Activated T-cell treated with anti-CD3 and anti-CD28 coated beads, Interleukin-2, amount 50 U/mL, for 72 hours (primary cell): Measurements from ENCODE around the gene TMEM63B. TPM values are rescaled to one million over a fixed set of nuclear protein-coding genes. Genes with fewer than 3 reads are reported as not detected.
"Not testable (repeated sequence)": the region's sequence is repeated elsewhere in the genome, so short reads cannot be mapped to it uniquely, and the experiment has no call there.

ENCODE experiments used
- ATAC-seq, 2 donors: fragments of 150-1000 bp; cut with Tn5 transposase; replicated peaks in 1 of 2; 2 replicates each; pipeline ENCODE4 v1.10.0; 2021; ENCODE audit warnings: moderate library complexity in 2 of 2, mild to moderate bottlenecking in 1 of 2
- DNase-seq, 2 donors: peaks; one replicate each; pipeline ENCODE4 v3.0.0; 2021 to 2022; ENCODE audit warnings: mixed read lengths in 1 of 2
- H3K27ac Mint-ChIP-seq: one replicate; pipeline ENCODE4 v1.8.0; 2022; ENCODE audit warnings: mild to moderate bottlenecking, moderate library complexity, mixed read lengths
- H3K27me3 Mint-ChIP-seq: one replicate; pipeline ENCODE4 v1.8.0; 2022; ENCODE audit warnings: low read depth, mixed read lengths
- H3K36me3 Mint-ChIP-seq, 2 donors: one replicate each; pipeline ENCODE4 v1.8.0; 2022; ENCODE audit warnings: mixed read lengths in 2 of 2, mild to moderate bottlenecking in 1 of 2; ENCODE audit not compliant: insufficient read depth in 2 of 2
- H3K4me1 Mint-ChIP-seq: one replicate; pipeline ENCODE4 v1.8.0; 2022; ENCODE audit warnings: low read depth, mixed read lengths
- H3K4me3 Mint-ChIP-seq, 2 donors: one replicate each; pipeline ENCODE4 v1.8.0; 2022; ENCODE audit warnings: mild to moderate bottlenecking in 2 of 2, mixed read lengths in 2 of 2, moderate library complexity in 2 of 2
- H3K9me3 Mint-ChIP-seq, 2 donors: one replicate each; pipeline ENCODE4 v1.8.0; 2022; ENCODE audit warnings: mixed read lengths in 2 of 2
- total RNA-seq, 2 donors: library from RNA; stranded (reverse); gene quantifications; one replicate each; pipeline ENCODE4 v1.2.3, GENCODE V29; 2022

Gene TMEM63B
- total RNA-seq, 2 donors from 2014 or later: 16.3 to 17.9 TPM

GRCh38 chr6:44179072-44179536, 51.8 kb downstream of the TMEM63B start:
- Mint-ChIP-seq H3K9me3 (no peaks in the 10 kb centered on the region), H3K4me3 (no peak overlapping the region), H3K27ac (no peak overlapping the region), H3K36me3 (no peaks in the 10 kb centered on the region), H3K4me1 (peaks cover 19% of the 10 kb centered on the region), H3K27me3 (no peaks in the 10 kb centered on the region)
- DNase-seq (no peak), ATAC-seq (no peak)

- DNase-seq (no peak), ATAC-seq (no peak)
- Mint-ChIP-seq H3K4me3 (no peak overlapping the region), H3K36me3 (no peaks in the 10 kb centered on the region), H3K4me1 (peaks cover 19% of the 10 kb centered on the region), H3K27me3 (no peaks in the 10 kb centered on the region), H3K27ac (no peak overlapping the region), H3K9me3 (no peaks in the 10 kb centered on the region)
These were observed 52.3 kb downstream of the TMEM63B start for GRCh38 chr6:44179648-44180047.

GRCh38 chr6:44180406-44180805, 53.1 kb downstream of the TMEM63B start:
- ATAC-seq (no peak), DNase-seq (no peak)
- Mint-ChIP-seq H3K27ac (no peak overlapping the region), H3K36me3 (no peaks in the 10 kb centered on the region), H3K4me1 (peaks cover 21% of the 10 kb centered on the region), H3K9me3 (no peaks in the 10 kb centered on the region), H3K4me3 (no peak overlapping the region), H3K27me3 (no peaks in the 10 kb centered on the region)

- no peak overlapping the region for H3K4me3 Mint-ChIP-seq
- peaks cover 26% of the 10 kb centered on the region for H3K4me1 Mint-ChIP-seq
- no peaks in the 10 kb centered on the region for H3K9me3 Mint-ChIP-seq
- no peak for ATAC-seq
- peaks cover 4% of the 10 kb centered on the region for H3K27me3 Mint-ChIP-seq
- no peaks in the 10 kb centered on the region for H3K36me3 Mint-ChIP-seq
- no peak overlapping the region for H3K27ac Mint-ChIP-seq
- no peak for DNase-seq
These were observed 53.5 kb downstream of the TMEM63B start for GRCh38 chr6:44180886-44181285.

GRCh38 chr6:44181784-44182183, 54.4 kb downstream of the TMEM63B start:
- H3K4me3 Mint-ChIP-seq, H3K27ac Mint-ChIP-seq, ATAC-seq, H3K9me3 Mint-ChIP-seq, DNase-seq, H3K36me3 Mint-ChIP-seq: not testable (repeated sequence)
- Mint-ChIP-seq H3K4me1 (peaks cover 27% of the 10 kb centered on the region), H3K27me3 (peaks cover 11% of the 10 kb centered on the region)

GRCh38 chr6:44182911-44183390, 55.6 kb downstream of the TMEM63B start:
- ATAC-seq (no peak), DNase-seq (no peak)
- H3K36me3 Mint-ChIP-seq: no peaks in the 10 kb centered on the region
- H3K4me3 Mint-ChIP-seq: no peak overlapping the region
- no peaks in the 10 kb centered on the region for H3K9me3 Mint-ChIP-seq
- H3K27ac Mint-ChIP-seq: no peak overlapping the region
- H3K4me1 Mint-ChIP-seq: peaks cover 16% of the 10 kb centered on the region
- H3K27me3 Mint-ChIP-seq: peaks cover 11% of the 10 kb centered on the region

- Mint-ChIP-seq H3K9me3 (no peaks in the 10 kb centered on the region), H3K4me1 (peaks cover 13% of the 10 kb centered on the region), H3K27ac (no peak overlapping the region), H3K4me3 (no peak overlapping the region), H3K36me3 (no peaks in the 10 kb centered on the region), H3K27me3 (peaks cover 11% of the 10 kb centered on the region)
- DNase-seq (no peak), ATAC-seq (no peak)
These were observed 56.4 kb downstream of the TMEM63B start for GRCh38 chr6:44183783-44184182.

- not testable (repeated sequence) for H3K36me3 Mint-ChIP-seq, H3K9me3 Mint-ChIP-seq, H3K4me3 Mint-ChIP-seq, ATAC-seq, DNase-seq, H3K27ac Mint-ChIP-seq
- peaks cover 22% of the 10 kb centered on the region for H3K4me1 Mint-ChIP-seq
- H3K27me3 Mint-ChIP-seq: peaks cover 11% of the 10 kb centered on the region
These were observed 58.0 kb downstream of the TMEM63B start for GRCh38 chr6:44185356-44185755.

- ATAC-seq (peak; percentile 34 to 38), DNase-seq (no peak)
- Mint-ChIP-seq H3K27me3 (peaks cover 11% of the 10 kb centered on the region), H3K9me3 (no peaks in the 10 kb centered on the region), H3K4me3 (peak overlapping the region in 1 of 2 donors; percentile 55), H3K27ac (no peak overlapping the region), H3K4me1 (peaks cover 22% of the 10 kb centered on the region), H3K36me3 (no peaks in the 10 kb centered on the region)
These were observed 58.7 kb downstream of the TMEM63B start for GRCh38 chr6:44185953-44186634.

- no peak overlapping the region for H3K27ac Mint-ChIP-seq
- no peaks in the 10 kb centered on the region for H3K9me3 Mint-ChIP-seq
- ATAC-seq (no peak), DNase-seq (no peak)
- H3K27me3 Mint-ChIP-seq: peaks cover 11% of the 10 kb centered on the region
- peaks cover 22% of the 10 kb centered on the region for H3K4me1 Mint-ChIP-seq
- no peak overlapping the region for H3K4me3 Mint-ChIP-seq
- no peaks in the 10 kb centered on the region for H3K36me3 Mint-ChIP-seq
These were observed 59.3 kb downstream of the TMEM63B start for GRCh38 chr6:44186635-44187025.

- no peaks in the 10 kb centered on the region for H3K9me3 Mint-ChIP-seq
- no peaks in the 10 kb centered on the region for H3K36me3 Mint-ChIP-seq
- no peak overlapping the region for H3K4me3 Mint-ChIP-seq
- H3K4me1 Mint-ChIP-seq: peaks cover 22% of the 10 kb centered on the region
- DNase-seq (no peak), ATAC-seq (no peak)
- no peak overlapping the region for H3K27ac Mint-ChIP-seq
- peaks cover 11% of the 10 kb centered on the region for H3K27me3 Mint-ChIP-seq
These were observed 61.5 kb downstream of the TMEM63B start for GRCh38 chr6:44188819-44189218.

- no peak for ATAC-seq
- H3K27ac Mint-ChIP-seq: no peak overlapping the region
These were observed 61.9 kb downstream of the TMEM63B start for GRCh38 chr6:44189257-44189656.

GRCh38 chr6:44190715-44191114, 63.4 kb downstream of the TMEM63B start:
- DNase-seq (no peak), ATAC-seq (peak; percentile 69 to 83)
- Mint-ChIP-seq H3K9me3 (no peaks in the 10 kb centered on the region), H3K4me1 (peaks cover 17% of the 10 kb centered on the region), H3K27ac (no peak overlapping the region), H3K36me3 (no peaks in the 10 kb centered on the region), H3K4me3 (no peak overlapping the region), H3K27me3 (peaks cover 15% of the 10 kb centered on the region)

More at GRCh38 chr6:44189257-44189656, 61.9 kb downstream of the TMEM63B start:
- Mint-ChIP-seq H3K9me3 (no peaks in the 10 kb centered on the region), H3K27me3 (peaks cover 11% of the 10 kb centered on the region), H3K4me3 (no peak overlapping the region), H3K4me1 (peaks cover 22% of the 10 kb centered on the region), H3K36me3 (no peaks in the 10 kb centered on the region)
- no peak for DNase-seq
